GM18951 (cell line): ENCODE measurements around the gene APBA2.

ENCODE experiments used
- POLR2A ChIP-seq: IDR thresholded peaks from 4 replicates; pipeline ENCODE4 v1.6.1; 2011; ENCODE audit warnings: mild to moderate bottlenecking; ENCODE audit not compliant: insufficient read length, insufficient read depth; ENCODE audit errors: extremely low read depth
- in situ Hi-C: fragments of 300-500 bp; cut with MboI; formaldehyde crosslinking; loops from one replicate; pipeline ENCODE4 v1.12.0; 2022; ENCODE audit warnings: low sequenced_read_pairs, mixed read lengths, inconsistent platforms; ENCODE audit not compliant: unreplicated experiment

Gene APBA2

DNA sequence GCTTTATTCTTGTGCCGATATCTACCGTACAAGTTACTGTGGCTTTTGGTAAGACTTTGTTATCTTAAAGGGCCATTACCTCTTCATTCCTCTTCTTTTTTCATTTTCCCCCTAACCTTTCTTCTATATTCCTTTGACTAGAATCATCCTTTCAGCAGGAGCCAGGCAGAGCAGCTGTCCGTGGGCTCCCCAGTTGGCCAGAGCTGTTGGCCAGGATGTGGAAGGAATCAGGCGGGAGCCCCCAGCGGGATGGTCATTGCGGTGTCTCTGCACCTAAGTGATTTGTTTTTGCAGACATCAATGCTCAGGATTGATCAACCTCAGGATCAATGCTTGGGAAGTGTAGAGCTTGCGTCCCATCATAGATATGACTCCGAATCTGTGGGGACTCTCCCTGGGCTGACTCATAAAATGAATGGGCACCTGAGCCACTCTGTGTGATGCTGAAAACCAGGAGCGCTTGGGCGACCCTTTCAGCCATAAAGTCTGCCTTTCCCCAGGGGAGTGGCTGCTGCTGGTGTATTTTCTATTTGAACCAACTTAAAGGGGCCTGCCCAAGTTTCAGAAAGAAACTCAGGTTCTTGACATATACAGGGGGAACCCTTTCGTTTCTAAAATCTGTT lies 21.7 kb downstream of the APBA2 start:
- no peak for TF ChIP-seq POLR2A
- in situ Hi-C loops = no loop called here

GRCh38 chr15:28909958-28910500 lies 24.3 kb downstream of the APBA2 start:
- no peak for TF ChIP-seq POLR2A
- in situ Hi-C loops = no loop called here

DNA sequence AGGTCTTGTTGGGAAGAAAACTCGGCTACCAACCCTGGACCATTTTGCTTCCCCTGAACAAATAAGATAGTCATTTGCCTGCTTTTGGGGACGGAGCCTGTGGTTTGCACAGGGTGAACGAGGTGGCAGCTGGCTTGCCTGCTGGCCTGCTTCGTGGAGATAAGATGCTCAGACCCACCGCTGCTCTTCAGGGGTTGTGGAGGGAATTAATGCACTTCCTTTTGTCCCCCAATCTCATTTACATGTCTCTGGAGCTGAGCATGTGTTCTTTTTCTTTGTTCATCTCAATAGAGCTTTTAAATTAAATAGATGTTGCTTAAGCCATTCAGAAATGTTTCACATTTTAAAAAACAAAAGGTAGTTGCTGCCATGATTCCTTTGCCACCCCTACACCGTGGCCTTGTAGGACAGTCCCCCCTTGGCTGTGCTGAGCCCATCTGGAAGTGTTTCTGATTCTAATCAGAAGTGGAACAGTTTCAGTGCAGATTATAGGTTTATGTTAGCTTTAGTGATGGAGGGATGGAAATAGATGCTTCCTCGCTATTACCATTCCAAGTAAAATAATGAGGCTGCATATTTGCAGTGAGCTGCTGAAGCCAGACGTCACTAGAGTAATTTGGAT lies 25.6 kb downstream of the APBA2 start:
- in situ Hi-C loops = no loop called here
- no peak for TF ChIP-seq POLR2A

GRCh38 chr15:28912422-28912821 lies 26.6 kb downstream of the APBA2 start:
- no peak for TF ChIP-seq POLR2A
- in situ Hi-C loops = no loop called here

GRCh38 chr15:28913171-28913765 lies 27.5 kb downstream of the APBA2 start:
- in situ Hi-C loops = no loop called here
- no peak for TF ChIP-seq POLR2A

DNA sequence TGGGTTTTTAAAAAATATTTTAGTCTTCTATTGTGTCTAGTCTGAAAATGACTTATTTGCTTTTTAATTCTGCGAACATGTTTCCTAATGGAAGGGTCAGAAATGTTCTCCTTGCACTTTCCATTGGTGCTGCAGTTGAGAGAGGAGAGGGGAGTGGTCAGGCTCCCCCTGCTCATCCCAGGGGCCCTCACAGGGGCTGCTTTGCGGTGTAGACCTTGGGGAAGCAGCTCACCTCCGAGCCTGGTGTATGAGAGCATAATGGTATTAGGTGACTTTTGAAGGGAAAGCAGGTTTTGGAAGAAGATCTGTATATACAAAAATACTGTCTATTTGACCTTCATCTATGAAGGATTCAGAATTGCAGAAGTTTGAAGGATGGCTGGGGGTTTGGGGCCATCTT lies 28.3 kb downstream of the APBA2 start:
- in situ Hi-C loops = no loop called here
- no peak for TF ChIP-seq POLR2A

DNA sequence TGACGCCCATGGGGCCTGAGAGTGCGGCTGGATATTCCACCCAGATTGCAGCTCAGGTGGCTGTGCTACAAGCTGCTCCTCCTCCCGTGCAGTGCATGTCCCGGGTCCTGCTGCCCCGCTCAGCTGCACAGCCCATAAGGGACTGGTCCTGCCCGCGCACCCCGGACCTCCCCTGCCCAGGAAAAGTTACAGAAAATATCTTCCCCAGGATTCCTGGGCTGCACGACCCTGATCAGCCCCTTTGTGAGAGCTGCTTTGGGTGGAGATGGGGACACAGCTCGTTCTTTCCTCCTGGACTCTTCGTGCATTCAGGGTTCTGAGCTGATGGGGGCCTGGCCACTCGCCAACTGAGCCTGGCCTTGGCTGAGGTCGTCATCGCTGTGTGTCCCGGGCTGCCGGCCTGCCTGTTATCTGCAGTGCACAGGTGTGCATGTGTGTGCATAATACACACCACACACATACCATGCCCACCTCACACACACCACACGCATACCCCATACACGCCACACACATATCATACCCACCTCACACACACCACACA lies 28.8 kb downstream of the APBA2 start:
- in situ Hi-C loops = no loop called here
- no peak for TF ChIP-seq POLR2A

DNA sequence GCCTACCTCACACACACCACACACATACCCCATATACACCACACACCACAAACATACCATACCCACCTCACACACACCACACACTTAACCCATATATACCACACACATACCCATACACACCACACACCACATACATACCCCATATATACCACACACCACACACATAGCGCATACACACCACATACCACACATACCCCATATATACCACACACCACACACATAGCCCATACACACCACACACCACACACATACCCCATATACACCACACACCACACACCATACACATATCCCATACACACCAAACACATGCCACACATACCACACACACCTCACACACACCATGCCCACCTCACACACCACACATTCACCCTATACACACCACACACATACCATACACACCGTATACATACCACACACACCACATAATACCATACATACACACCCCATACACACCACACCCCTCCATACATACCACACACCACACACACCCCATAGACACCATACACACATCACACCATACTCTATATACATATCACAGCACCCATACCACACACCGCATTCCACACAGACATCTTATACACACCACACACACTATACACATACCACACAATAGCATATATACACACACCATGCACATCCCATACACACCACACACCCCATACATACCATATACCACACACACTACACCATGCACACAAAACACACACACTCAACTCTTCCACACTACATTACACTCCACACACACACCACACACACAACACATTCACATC lies 29.5 kb downstream of the APBA2 start:
- in situ Hi-C loops = no loop called here
- TF ChIP-seq POLR2A = no peak

DNA sequence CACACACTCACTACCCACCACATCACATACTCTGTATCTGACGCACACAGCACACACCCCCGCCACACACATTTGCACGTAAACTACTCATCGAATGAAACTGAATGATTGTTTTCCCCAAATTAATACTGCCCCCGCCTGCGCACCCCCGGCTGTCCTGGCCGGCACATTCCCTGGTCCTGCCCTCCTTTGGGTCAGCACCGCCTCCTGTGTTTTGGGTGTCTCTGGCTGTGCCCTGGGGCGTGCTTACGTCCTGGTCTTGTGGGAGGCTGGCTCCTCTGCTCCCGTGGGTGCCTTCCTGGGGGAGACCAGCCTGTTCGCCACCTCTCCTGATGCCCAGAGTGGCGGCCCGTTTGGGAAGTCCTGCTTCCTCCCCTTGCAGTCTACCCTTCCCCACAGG lies 30.2 kb downstream of the APBA2 start:
- TF ChIP-seq POLR2A = no peak
- in situ Hi-C loops = no loop called here

GRCh38 chr15:28917791-28918140 lies 32.0 kb downstream of the APBA2 start:
- in situ Hi-C loops = no loop called here
- TF ChIP-seq POLR2A = no peak

GRCh38 chr15:28918141-28918983 lies 32.6 kb downstream of the APBA2 start:
- in situ Hi-C loops = no loop called here
- no peak for TF ChIP-seq POLR2A

GRCh38 chr15:28919201-28919635 lies 33.4 kb downstream of the APBA2 start:
- in situ Hi-C loops = no loop called here
- no peak for TF ChIP-seq POLR2A
